Measurements from ENCODE around the gene LAG3.
A peak's percentile ranks its signal among the peaks of the same experiment; 100 is the strongest.
"Not testable (repeated sequence)": the region's sequence is repeated elsewhere in the genome, so short reads cannot be mapped to it uniquely, and the experiment has no call there.

The LAG3 gene

GRCh38 chr12:6772331-6772695, at the start of gene LAG3:
LAG3 (plus strand) TSS chr12:6772520; CDS start chr12:6772853, 333 bp downstream.
- DNase-seq, result peak; percentile 49

- no peak for DNase-seq
Measured at GRCh38 chr12:6722863-6723262, 49.5 kb upstream of the LAG3 start.

- peak; percentile 99 for DNase-seq
Measured at GRCh38 chr12:6723607-6724408, 48.5 kb upstream of the LAG3 start, which contains the start of gene COPS7A. COPS7A (plus strand) TSS chr12:6724046; CDS start chr12:6724657, 611 bp downstream.

DNA sequence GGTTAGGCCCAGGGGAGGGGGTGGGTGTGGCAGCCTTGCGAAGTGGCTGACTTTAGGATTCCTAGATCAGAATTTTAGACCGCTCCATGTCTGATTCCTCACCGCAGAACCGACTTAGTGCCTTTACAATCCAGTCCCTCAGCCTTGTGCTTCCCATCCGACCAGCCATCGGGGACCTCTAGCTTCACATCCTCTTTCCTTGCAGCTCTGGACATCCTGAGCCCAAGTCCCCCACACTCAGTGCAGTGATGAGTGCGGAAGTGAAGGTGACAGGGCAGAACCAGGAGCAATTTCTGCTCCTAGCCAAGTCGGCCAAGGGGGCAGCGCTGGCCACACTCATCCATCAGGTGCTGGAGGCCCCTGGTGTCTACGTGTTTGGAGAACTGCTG, 47.9 kb upstream of the LAG3 start:
- no peak for DNase-seq

DNA sequence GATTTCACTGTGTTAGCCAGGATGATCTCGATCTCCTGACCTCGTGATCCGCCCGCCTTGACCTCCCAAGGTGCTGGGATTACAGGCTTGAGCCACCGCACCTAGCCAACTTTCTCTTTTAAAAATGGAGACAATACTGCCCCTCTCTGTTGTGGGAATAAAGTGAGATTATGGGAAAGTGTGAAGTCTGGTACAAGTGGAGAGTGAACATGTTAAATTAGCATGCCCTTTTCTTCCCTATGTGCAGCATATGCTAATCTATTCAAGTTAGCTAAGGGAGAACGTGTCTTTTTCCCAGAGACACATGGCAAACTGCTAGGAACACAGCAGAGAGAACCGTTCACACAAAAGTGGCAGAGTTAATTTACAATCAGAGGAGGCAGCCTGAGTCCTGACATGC, 47.0 kb upstream of the LAG3 start:
- no peak for DNase-seq

DNA sequence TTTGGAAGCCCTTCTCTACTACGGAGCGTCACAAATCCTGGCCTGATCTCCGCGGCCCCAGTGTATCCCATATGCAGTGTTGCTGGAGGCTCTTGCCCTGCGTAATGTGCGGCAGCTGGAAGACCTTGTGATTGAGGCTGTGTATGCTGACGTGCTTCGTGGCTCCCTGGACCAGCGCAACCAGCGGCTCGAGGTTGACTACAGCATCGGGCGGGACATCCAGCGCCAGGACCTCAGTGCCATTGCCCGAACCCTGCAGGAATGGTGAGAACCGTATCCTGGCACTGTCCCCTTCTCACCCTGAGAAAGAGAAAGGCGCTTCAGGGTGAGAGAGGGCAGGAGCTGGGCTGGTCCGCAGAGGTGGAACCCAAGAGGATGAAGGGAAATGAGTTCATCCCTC, 43.1 kb upstream of the LAG3 start:
- no peak for DNase-seq

GRCh38 chr12:6730169-6730568, 42.2 kb upstream of the LAG3 start:
- no peak for DNase-seq

DNA sequence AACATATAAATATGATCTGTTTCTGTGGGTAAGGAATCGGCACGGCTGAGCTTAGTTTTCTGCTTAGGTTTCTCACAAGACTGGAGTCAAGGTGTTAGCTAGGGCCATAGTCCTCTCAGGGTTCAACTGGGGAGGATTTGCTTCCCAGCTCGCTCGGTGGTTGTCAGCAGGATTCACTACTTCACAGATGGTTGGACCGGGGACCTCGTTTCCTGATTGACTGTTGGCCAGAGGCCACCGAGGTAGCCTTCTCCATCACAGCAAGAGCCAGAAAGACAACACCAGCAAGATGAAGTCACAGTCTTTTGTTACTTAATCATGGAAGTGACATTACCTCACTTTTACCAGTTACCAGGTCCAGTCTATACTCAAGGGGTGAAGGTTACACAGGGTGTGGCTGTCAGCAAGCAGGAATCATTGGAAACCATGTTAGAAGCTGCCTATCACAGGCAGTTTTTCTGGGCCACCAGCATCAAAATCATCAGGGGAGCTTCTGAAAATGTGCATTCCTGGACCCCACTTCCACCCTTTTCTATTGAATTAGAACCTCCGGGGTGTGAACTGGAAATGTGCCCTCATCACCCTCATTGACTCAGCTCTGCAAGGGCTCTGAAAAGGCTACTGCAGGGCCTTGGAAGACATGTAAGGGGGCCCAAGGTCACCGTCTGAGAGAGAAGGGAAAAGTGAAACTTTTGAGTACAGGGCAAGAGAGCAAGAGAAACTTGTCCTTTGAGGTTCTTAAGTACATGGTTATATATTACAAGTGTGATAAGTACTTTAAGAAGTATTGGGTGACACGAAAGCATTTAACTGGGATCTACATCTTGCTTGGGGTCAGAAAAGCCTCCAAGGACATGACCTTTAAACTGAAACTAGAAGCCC, 37.6 kb upstream of the LAG3 start:
- DNase-seq, result no peak

DNA sequence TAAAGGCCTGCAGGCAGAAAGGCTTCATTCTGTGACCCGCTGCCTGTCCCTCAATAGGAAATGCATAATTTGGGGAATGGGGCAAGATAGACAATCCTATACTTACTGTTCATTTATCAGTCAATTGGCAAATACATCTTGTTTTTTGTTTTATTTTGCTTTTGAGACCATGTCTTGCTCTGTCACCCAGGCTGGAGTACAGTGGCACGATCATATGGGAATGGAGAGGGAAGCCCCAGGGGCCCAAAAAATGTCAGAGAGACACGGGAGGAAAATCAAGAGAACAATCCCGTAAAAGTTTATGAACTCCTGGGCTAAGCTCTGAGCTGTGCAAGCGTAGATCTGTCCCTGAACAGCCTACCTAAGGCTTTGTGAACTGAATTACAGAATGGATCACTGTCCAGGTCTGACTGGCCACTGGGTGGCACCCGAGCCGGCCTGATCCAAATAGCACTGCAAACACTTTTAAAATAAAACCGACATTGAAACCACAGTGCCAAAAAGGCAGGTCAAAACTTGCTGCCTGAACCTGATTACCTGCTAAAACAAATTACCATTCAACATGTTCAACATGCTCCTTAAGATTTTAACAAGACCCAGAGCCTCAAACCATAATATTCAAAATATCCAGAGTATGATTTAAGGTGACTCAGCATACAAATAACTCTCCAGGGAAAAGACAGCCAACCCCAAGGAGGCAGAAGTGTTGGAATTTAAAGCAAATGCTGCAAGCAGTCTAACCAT, 36.7 kb upstream of the LAG3 start:
- DNase-seq, result peak; percentile 51

- DNase-seq, result no peak
Measured at GRCh38 chr12:6736754-6737153, 35.6 kb upstream of the LAG3 start.

DNA sequence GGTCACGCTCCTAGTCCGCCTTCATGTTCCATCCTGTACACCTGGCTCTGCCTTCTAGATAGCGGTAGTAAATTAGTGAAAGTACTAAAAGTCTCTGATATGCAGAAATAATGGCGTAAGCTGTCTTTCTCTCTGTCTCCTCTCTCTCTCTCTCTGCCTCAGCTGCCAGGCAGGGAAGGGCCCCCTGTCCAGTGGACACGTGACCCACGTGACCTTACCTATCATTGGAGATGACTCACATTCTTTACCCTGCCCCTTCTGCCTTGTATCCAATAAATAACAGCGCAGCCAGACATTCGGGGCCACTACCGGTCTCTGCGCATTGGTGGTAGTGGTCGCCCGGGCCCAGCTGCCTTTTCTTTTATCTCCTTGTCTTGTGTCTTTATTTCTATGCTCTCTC, 30.2 kb upstream of the LAG3 start:
- not testable (repeated sequence) for DNase-seq

GRCh38 chr12:6742834-6743233, 29.5 kb upstream of the LAG3 start:
- DNase-seq, result no peak

- not testable (repeated sequence) for DNase-seq
Measured at GRCh38 chr12:6743300-6743699, 29.0 kb upstream of the LAG3 start.

- DNase-seq, result peak; percentile 34
Measured at GRCh38 chr12:6745741-6746525, 26.4 kb upstream of the LAG3 start.

GRCh38 chr12:6747216-6747615, 25.1 kb upstream of the LAG3 start:
- no peak for DNase-seq

DNA sequence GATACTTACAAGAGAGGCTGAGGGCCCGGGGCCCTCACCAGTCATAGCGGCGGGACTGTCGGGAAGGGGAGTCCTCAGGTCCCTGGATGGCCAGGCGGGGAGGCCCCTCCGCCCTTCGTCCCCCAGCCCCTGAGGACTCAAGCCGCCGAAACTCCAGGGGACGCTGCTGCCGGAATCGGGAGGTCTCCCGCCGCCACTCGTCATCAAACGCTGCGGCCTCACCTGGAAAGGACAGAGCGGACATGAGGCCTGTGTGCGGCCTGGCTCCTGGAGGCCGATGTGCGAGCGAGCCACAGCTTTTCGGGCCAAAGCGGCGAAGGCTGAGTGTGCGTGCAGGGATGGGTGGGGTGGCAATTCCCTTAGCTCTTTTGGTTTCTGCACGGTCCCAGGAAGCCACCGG, 23.6 kb upstream of the LAG3 start:
- no peak for DNase-seq

DNA sequence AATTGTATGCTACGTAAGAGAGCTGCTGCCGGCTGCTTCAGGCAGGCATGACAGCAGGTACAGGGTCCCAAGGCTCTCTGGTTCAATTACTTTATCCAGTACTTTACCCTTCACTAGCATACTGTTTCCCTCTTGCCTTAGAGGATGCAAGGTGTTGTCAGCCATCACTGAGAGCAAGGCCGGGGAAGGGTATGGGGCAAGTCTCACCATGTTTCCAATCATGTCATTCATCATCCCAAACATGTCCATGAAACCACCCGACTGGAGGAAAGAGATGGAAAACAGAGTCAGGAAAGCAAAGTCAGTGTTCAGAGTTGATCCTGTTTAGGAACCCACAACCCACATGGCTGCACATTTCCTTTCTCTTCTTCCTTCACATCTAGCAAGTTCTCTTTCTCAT, 21.8 kb upstream of the LAG3 start:
- DNase-seq, result no peak

- no peak for DNase-seq
Measured at GRCh38 chr12:6751767-6752166, 20.6 kb upstream of the LAG3 start.

DNA sequence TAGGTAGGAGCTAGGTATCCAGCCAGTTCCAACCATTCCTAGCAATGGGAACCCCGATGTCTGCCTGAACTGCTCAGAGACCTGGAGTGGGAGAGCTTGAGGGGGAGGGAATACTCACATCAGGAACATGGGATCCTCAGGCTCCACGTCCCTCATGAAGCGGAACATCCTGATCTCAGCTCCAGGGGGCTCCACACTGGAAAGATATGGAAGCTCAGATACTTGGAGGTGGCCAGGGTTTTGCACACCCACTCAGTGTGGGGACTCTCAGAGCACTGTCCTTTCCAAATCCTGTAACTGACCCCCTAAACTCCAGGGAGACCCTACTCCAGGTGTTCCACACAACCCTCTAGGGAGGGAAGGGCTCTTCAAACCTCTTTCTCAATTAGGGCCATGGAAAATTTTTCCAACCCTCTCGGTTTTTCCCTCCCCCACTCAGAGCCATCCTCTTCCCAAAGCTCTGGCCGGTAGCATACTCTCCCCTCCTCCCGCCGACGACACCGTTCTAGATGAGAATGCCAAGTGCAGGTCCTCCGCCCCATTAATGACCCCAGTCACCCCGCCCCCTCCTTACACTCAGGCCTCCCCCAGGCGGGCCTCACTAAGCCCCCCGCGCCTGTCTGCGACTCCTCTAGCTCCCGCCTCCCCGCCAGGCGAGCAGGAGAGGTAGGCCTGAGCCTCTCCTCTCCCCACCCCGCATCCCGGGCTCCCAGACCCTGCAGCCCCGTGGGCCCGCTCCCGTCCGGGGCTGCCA, 20.0 kb upstream of the LAG3 start:
- DNase-seq, result no peak

DNA sequence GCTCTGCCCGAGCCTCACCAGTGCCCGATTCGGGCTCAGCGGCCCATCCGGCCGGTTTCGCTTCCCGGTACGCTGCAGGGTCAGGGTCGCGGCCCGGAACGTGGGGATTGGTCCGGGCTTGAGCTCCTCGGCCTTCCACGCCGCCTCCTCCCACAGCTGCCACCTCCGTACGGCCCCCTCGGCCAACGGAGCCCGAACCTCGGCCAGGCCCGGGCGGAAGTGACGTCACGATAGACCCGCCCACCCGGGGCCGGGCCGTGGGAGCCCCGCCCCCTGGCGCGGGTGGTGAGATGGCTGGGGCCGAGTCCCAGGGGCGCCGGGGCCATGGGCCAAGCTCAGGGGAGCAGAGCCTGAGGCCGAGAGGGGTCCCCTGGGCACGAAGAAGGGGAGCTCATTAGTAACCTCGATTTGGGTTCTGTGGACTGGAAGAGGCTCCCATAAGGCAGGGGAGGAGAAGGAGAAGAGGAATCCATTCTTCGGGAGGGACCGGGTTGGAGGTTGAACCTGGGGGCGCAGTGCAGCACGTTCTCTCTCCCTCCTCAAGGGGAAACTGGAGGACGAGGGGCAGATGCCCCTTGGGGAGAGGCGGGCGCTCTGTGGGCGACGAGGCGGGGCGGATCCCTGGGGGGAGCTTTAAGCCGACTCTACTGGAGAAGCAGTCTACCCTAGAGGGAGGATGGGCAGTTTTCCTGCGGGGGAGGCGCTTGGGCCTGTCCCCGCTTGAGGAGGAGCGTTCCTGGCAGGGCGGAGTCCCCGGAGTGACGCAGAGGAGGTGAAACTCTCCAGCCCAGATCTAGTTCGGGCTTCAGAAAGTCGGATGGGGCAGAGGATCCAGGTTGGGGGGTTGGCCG, 19.2 kb upstream of the LAG3 start, which contains the start of gene MLF2:
Gene MLF2 (minus strand): TSS at position 221 of the 851 bp plus-strand sequence. CDS start 807 bp downstream, outside the sequence.
- DNase-seq, result peak; percentile 99
